Activated naive CD8-positive, alpha-beta T cell treated with anti-CD3 and anti-CD28 coated beads, Interleukin-2, amount 50 U/mL, for 24 hours (primary cell): Measurements from ENCODE around the gene ZNF536.
"Not testable (repeated sequence)": the region's sequence is repeated elsewhere in the genome, so short reads cannot be mapped to it uniquely, and the experiment has no call there.

ENCODE experiments used
- ATAC-seq: fragments of 150-1000 bp; cut with Tn5 transposase; one replicate; pipeline ENCODE4 v1.10.0; 2021
- DNase-seq: peaks from one replicate; pipeline ENCODE4 v3.0.0; 2021
- H3K27ac Mint-ChIP-seq: one replicate; pipeline ENCODE4 v1.8.0; 2021; ENCODE audit warnings: mild to moderate bottlenecking, mixed read lengths
- H3K27me3 Mint-ChIP-seq: one replicate; pipeline ENCODE4 v1.8.0; 2021; ENCODE audit warnings: mixed read lengths
- H3K36me3 Mint-ChIP-seq: one replicate; pipeline ENCODE4 v1.8.0; 2021; ENCODE audit warnings: low read depth, mixed read lengths
- H3K4me1 Mint-ChIP-seq: one replicate; pipeline ENCODE4 v1.8.0; 2021; ENCODE audit warnings: mixed read lengths
- H3K4me3 Mint-ChIP-seq: one replicate; pipeline ENCODE4 v1.8.0; 2021; ENCODE audit warnings: mild to moderate bottlenecking, moderate library complexity, mixed read lengths
- H3K9me3 Mint-ChIP-seq: one replicate; pipeline ENCODE4 v1.8.0; 2021; ENCODE audit warnings: mixed read lengths

Gene ZNF536

DNA sequence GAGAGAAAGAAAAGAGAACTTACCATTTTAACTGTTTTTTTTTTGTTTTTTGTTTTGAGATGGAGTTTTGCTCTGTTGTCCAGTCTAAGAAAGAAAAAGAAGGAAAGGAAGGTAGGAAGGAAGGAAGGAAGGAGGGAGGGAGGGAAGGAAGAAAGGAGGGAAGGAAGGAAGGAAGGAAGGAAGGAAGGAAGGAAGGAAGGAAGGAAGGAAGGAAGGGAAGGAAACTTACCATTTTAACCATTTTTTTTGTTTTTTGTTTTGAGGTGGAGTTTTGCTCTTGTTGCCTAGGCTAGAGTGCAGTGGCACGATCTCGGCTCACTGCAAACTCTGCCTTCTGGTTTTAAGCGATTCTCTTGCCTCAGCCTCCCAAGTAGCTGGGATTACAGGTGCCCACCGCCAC lies 94.4 kb downstream of the ZNF536 start:
- not testable (repeated sequence) for H3K9me3 Mint-ChIP-seq, H3K27me3 Mint-ChIP-seq, H3K4me3 Mint-ChIP-seq, H3K36me3 Mint-ChIP-seq, H3K27ac Mint-ChIP-seq, DNase-seq, ATAC-seq, H3K4me1 Mint-ChIP-seq

GRCh38 chr19:30467239-30467638 lies 95.1 kb downstream of the ZNF536 start:
- Mint-ChIP-seq H3K4me1 (no peaks in the 10 kb centered on the region), H3K9me3 (peaks cover 7% of the 10 kb centered on the region), H3K27ac (no peak overlapping the region), H3K27me3 (no peaks in the 10 kb centered on the region), H3K36me3 (no peaks in the 10 kb centered on the region), H3K4me3 (no peak overlapping the region)
- DNase-seq (no peak), ATAC-seq (no peak)

- Mint-ChIP-seq H3K9me3 (peaks cover 7% of the 10 kb centered on the region), H3K4me3 (no peak overlapping the region)
- no peak for ATAC-seq
Observed at GRCh38 chr19:30469774-30470173, 97.6 kb downstream of the ZNF536 start.

DNA sequence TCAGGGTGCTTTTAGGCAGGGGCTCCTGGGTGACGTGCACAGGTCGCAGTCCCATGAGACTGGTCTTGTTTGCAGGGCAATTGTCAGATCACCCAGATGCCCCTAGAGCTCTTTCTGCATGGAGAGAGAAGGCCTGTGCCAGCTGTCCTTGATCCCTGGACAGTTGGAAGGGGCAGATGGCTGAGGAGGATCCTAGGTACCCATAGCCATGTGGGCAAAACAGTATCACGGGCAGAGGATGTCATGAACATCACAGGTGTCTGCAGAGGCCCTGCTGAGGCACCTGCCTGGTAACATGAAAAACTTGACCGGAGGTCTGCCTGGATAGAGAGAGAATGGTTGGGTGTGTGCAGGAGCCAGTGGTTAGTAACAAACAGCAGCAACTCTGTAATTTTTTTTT lies 99.3 kb downstream of the ZNF536 start:
- Mint-ChIP-seq H3K9me3 (peaks cover 6% of the 10 kb centered on the region), H3K4me3 (no peak overlapping the region), H3K4me1 (no peaks in the 10 kb centered on the region), H3K36me3 (no peaks in the 10 kb centered on the region), H3K27me3 (no peaks in the 10 kb centered on the region), H3K27ac (no peak overlapping the region)
- DNase-seq (no peak), ATAC-seq (no peak)

More at GRCh38 chr19:30469774-30470173, 97.6 kb downstream of the ZNF536 start:
- Mint-ChIP-seq H3K27me3 (no peaks in the 10 kb centered on the region), H3K27ac (no peak overlapping the region), H3K36me3 (no peaks in the 10 kb centered on the region), H3K4me1 (no peaks in the 10 kb centered on the region)
- no peak for DNase-seq

GRCh38 chr19:30473334-30473867 lies 101.2 kb downstream of the ZNF536 start:
- H3K4me1 Mint-ChIP-seq, result no peaks in the 10 kb centered on the region
- no peaks in the 10 kb centered on the region for H3K27me3 Mint-ChIP-seq
- no peak overlapping the region for H3K27ac Mint-ChIP-seq
- no peaks in the 10 kb centered on the region for H3K9me3 Mint-ChIP-seq
- DNase-seq (no peak), ATAC-seq (no peak)
- H3K4me3 Mint-ChIP-seq, result no peak overlapping the region
- no peaks in the 10 kb centered on the region for H3K36me3 Mint-ChIP-seq

- Mint-ChIP-seq H3K4me1 (no peaks in the 10 kb centered on the region), H3K27ac (no peak overlapping the region), H3K9me3 (no peaks in the 10 kb centered on the region), H3K36me3 (no peaks in the 10 kb centered on the region), H3K27me3 (no peaks in the 10 kb centered on the region), H3K4me3 (no peak overlapping the region)
- DNase-seq, result no peak
- ATAC-seq, result no peak
Observed at GRCh38 chr19:30476997-30477396, 104.8 kb downstream of the ZNF536 start.

DNA sequence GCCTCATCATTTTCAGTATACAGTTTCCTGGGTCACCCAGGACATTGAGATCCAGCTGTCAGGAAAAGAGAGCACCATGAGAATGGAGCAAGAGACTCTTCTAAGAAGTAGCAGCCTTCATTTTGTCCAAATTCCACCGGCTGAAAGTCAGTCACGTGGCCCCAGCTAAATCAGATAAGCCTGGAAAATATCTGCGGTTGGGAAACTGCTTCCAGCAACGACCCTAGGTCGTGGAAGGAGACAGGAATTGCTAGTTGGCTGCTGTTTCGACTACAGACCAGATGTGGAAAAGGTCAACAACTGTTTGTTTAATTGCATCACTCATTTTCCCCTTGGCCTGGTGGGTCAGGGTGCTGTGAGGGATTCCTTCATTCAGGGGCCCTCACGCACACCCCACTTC lies 107.0 kb downstream of the ZNF536 start:
- H3K27me3 Mint-ChIP-seq, result no peaks in the 10 kb centered on the region
- ATAC-seq (no peak), DNase-seq (no peak)
- no peaks in the 10 kb centered on the region for H3K9me3 Mint-ChIP-seq
- no peaks in the 10 kb centered on the region for H3K4me1 Mint-ChIP-seq
- H3K27ac Mint-ChIP-seq, result no peak overlapping the region
- no peaks in the 10 kb centered on the region for H3K36me3 Mint-ChIP-seq
- no peak overlapping the region for H3K4me3 Mint-ChIP-seq

DNA sequence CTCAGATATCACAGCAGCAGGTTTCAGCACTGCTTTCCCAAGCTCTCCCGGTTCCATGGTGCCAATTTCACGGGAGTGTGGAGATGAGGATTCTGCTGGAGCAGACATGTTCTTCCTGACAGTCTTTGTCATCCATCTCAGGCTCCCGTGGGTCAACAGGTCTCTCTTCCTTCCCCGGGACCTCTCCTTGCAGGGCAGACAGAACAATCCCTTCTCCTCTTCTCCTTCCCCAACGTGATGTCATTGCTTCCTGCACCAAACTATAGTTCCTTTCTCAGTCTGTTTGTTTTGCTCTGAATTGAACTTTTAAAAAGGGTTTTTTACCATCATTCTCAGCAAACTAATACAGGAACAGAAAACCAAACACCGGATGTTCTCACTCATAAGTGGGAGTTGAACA lies 107.9 kb downstream of the ZNF536 start:
- ATAC-seq (no peak), DNase-seq (no peak)
- Mint-ChIP-seq H3K4me1 (no peaks in the 10 kb centered on the region), H3K27ac (no peak overlapping the region), H3K9me3 (no peaks in the 10 kb centered on the region), H3K27me3 (no peaks in the 10 kb centered on the region), H3K4me3 (no peak overlapping the region), H3K36me3 (no peaks in the 10 kb centered on the region)

DNA sequence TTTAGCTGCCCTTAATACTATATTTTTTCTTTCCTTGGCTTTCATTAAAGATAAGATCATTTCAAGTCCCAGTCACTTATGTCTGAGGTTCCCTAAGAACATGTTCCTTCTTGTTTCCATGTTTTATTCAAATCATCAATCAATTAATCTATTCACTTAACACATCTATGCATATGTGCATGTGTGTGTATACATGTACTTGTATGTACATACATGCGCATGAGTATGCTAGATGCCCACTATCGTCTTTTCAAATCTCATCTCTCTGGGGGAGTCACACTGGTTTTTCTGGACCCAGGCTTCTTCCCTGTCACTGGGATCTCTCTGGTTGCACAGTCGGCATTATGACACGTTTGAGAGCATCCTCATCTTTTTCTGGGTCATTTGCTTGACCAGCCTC lies 108.9 kb downstream of the ZNF536 start:
- no peak for DNase-seq
- ATAC-seq, result no peak
- H3K9me3 Mint-ChIP-seq, result no peaks in the 10 kb centered on the region
- H3K4me1 Mint-ChIP-seq, result no peaks in the 10 kb centered on the region
- H3K27ac Mint-ChIP-seq, result no peak overlapping the region
- no peaks in the 10 kb centered on the region for H3K27me3 Mint-ChIP-seq
- no peak overlapping the region for H3K4me3 Mint-ChIP-seq
- H3K36me3 Mint-ChIP-seq, result no peaks in the 10 kb centered on the region

GRCh38 chr19:30481823-30482222 lies 109.6 kb downstream of the ZNF536 start:
- Mint-ChIP-seq H3K9me3 (no peaks in the 10 kb centered on the region), H3K27me3 (no peaks in the 10 kb centered on the region), H3K36me3 (no peaks in the 10 kb centered on the region), H3K27ac (no peak overlapping the region), H3K4me3 (no peak overlapping the region), H3K4me1 (no peaks in the 10 kb centered on the region)
- DNase-seq (no peak), ATAC-seq (no peak)

DNA sequence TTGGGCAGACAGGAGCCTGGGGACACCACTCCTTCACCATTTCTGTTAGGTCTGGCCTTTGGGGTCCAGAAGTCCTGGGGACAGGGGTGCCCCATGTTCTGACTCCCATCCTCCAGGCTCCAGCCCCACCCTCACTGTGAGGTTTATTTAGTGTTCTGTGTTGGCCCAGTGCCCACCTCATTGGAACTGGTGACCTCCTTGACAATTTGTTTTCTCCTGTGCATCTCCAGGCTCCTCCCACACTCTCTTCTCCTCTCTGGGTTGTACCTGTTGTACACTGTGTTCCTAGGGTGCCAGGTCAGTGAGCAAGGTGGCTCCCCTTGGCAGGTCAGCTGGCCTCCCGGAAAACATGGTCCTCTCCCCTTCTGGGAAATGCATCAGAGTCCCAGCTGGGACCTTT lies 110.8 kb downstream of the ZNF536 start:
- no peaks in the 10 kb centered on the region for H3K4me1 Mint-ChIP-seq
- DNase-seq (no peak), ATAC-seq (no peak)
- H3K36me3 Mint-ChIP-seq, result no peaks in the 10 kb centered on the region
- H3K27me3 Mint-ChIP-seq, result peaks cover 6% of the 10 kb centered on the region
- no peak overlapping the region for H3K4me3 Mint-ChIP-seq
- H3K9me3 Mint-ChIP-seq, result no peaks in the 10 kb centered on the region
- H3K27ac Mint-ChIP-seq, result no peak overlapping the region

- not testable (repeated sequence) for ATAC-seq, H3K27ac Mint-ChIP-seq, H3K27me3 Mint-ChIP-seq, DNase-seq, H3K36me3 Mint-ChIP-seq, H3K4me3 Mint-ChIP-seq, H3K9me3 Mint-ChIP-seq, H3K4me1 Mint-ChIP-seq
Observed at GRCh38 chr19:30486250-30486649, 114.1 kb downstream of the ZNF536 start.

DNA sequence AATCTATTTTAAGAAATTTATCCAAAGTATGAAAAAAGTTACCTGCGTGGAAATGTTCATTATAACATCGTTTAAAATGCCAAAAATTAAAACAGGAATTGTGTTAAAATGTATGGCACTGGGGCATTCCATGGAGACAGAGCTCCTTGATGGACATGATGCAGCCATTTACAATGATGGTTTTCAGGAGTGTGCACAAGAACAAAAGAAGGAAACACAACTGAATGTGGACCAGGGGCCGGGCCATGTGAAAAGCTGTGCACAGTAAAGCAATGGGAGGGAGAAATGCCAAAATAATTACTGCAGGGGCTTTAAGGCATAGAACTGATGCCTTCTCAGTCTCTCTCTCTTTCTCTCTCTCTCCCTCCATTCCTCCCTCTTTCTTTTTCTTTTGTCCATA lies 115.0 kb downstream of the ZNF536 start:
- Mint-ChIP-seq H3K27ac (no peak overlapping the region), H3K4me3 (no peak overlapping the region), H3K36me3 (no peaks in the 10 kb centered on the region), H3K27me3 (peaks cover 9% of the 10 kb centered on the region), H3K4me1 (no peaks in the 10 kb centered on the region), H3K9me3 (no peaks in the 10 kb centered on the region)
- DNase-seq (no peak), ATAC-seq (no peak)

DNA sequence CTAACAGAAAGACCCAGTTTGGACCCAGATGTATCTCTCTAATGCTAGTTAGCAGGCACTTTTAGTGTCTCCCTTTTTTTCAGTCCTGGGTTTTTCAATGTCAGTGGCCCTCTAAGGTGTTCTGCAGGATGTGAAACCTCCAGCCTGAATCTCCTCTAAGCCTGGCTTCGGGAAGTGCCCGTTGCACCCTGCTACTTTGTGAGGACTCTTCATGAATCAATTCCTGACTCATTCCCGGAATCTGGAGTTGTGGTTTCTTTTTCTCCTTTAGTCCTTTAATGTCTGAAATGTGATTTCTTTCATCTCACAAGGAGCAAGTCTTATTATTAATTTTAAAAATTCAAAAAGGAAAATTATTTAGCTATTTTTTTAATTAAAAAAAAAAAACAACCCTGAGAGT lies 116.0 kb downstream of the ZNF536 start:
- Mint-ChIP-seq H3K9me3 (no peaks in the 10 kb centered on the region), H3K4me3 (no peak overlapping the region), H3K4me1 (no peaks in the 10 kb centered on the region), H3K36me3 (no peaks in the 10 kb centered on the region), H3K27me3 (peaks cover 15% of the 10 kb centered on the region), H3K27ac (no peak overlapping the region)
- ATAC-seq (no peak), DNase-seq (no peak)

- Mint-ChIP-seq H3K4me3 (no peak overlapping the region), H3K27ac (no peak overlapping the region), H3K4me1 (no peaks in the 10 kb centered on the region), H3K27me3 (peaks cover 15% of the 10 kb centered on the region), H3K9me3 (no peaks in the 10 kb centered on the region), H3K36me3 (no peaks in the 10 kb centered on the region)
- no peak for ATAC-seq
- DNase-seq, result no peak
Observed at GRCh38 chr19:30490760-30491159, 118.6 kb downstream of the ZNF536 start.

GRCh38 chr19:30492586-30493270 lies 120.5 kb downstream of the ZNF536 start:
- Mint-ChIP-seq H3K4me3 (no peak overlapping the region), H3K27ac (no peak overlapping the region), H3K9me3 (no peaks in the 10 kb centered on the region), H3K27me3 (peaks cover 9% of the 10 kb centered on the region), H3K36me3 (no peaks in the 10 kb centered on the region), H3K4me1 (no peaks in the 10 kb centered on the region)
- ATAC-seq (no peak), DNase-seq (no peak)
